CD4-positive, alpha-beta T cell treated with Interleukin-17A for 4 hours (primary cell): Measurements from ENCODE around the gene NDUFB10.

Experiments used
- DNase-seq: peaks from one replicate; pipeline ENCODE4 v3.0.0-alpha.2; 2020; ENCODE audit warnings: mixed read lengths

The NDUFB10 gene

GRCh38 chr16:1973461-1974156, 14.3 kb downstream of the NDUFB10 start:
- DNase-seq: no peak

GRCh38 chr16:1974157-1975070, 15.1 kb downstream of the NDUFB10 start:
- DNase-seq: no peak

GRCh38 chr16:1975432-1976215, 16.3 kb downstream of the NDUFB10 start:
- DNase-seq: no peak

GRCh38 chr16:1976216-1976520, 16.8 kb downstream of the NDUFB10 start:
- DNase-seq: no peak

- no peak for DNase-seq
These were observed 17.9 kb downstream of the NDUFB10 start for GRCh38 chr16:1976951-1977874.

GRCh38 chr16:1977875-1978268, 18.5 kb downstream of the NDUFB10 start:
- DNase-seq: no peak

GRCh38 chr16:1978476-1979120, 19.3 kb downstream of the NDUFB10 start:
- DNase-seq: no peak

- DNase-seq: peak; percentile 56
These were observed 20.1 kb downstream of the NDUFB10 start for GRCh38 chr16:1979271-1980029.

- DNase-seq: no peak
These were observed 20.9 kb downstream of the NDUFB10 start for GRCh38 chr16:1980030-1980769.

- DNase-seq: no peak
These were observed 21.4 kb downstream of the NDUFB10 start for GRCh38 chr16:1980770-1981087.

GRCh38 chr16:1981398-1981836, 22.1 kb downstream of the NDUFB10 start, which contains the start of gene NOXO1:
Gene NOXO1, minus strand, starts transcription at chr16:1981469. Its CDS starts 290 bp downstream, at chr16:1981179.
- DNase-seq: no peak

- DNase-seq: no peak
These were observed 22.7 kb downstream of the NDUFB10 start for GRCh38 chr16:1982013-1982433.

- no peak for DNase-seq
These were observed 23.7 kb downstream of the NDUFB10 start for GRCh38 chr16:1982991-1983543.

- peak; percentile 81 for DNase-seq
These were observed 24.4 kb downstream of the NDUFB10 start, which contains the start of gene GFER for GRCh38 chr16:1983544-1984346. Gene GFER, plus strand, starts transcription at chr16:1984193. Its CDS starts 26 bp downstream, at chr16:1984219.

- DNase-seq: peak; percentile 52
These were observed 25.2 kb downstream of the NDUFB10 start for GRCh38 chr16:1984347-1985225.

- DNase-seq: no peak
These were observed 26.3 kb downstream of the NDUFB10 start for GRCh38 chr16:1985466-1986150.

- no peak for DNase-seq
These were observed 27.9 kb downstream of the NDUFB10 start for GRCh38 chr16:1987198-1987597.
